ENCODE data around the gene CREM.

CREM gene

DNA sequence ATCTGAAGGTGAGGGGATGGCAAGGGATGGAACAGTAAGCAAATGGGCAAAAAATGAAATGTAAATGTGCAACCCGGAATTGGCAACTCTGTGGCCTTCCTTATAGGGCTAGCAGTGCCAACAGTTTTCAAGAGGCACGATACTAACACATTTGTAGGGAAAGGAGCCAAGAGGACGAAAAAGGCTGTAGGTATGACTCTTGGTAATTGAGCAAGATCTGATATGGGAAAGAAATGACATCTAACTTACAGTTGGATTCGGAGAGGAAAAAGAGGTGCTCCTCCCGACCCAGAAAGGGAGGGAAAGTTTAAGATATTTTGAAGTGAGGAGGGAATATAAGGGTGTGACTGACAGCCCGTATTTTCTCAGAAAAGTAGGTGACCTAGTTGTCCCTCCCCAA, 2.1 kb upstream of the CREM start:
- H3K4me3 ChIP-seq (ENCODE audit: low read length): no peak overlapping the region
- DNase-seq (ENCODE audit: low read depth): no peak
- TF ChIP-seq, protein P1, sequence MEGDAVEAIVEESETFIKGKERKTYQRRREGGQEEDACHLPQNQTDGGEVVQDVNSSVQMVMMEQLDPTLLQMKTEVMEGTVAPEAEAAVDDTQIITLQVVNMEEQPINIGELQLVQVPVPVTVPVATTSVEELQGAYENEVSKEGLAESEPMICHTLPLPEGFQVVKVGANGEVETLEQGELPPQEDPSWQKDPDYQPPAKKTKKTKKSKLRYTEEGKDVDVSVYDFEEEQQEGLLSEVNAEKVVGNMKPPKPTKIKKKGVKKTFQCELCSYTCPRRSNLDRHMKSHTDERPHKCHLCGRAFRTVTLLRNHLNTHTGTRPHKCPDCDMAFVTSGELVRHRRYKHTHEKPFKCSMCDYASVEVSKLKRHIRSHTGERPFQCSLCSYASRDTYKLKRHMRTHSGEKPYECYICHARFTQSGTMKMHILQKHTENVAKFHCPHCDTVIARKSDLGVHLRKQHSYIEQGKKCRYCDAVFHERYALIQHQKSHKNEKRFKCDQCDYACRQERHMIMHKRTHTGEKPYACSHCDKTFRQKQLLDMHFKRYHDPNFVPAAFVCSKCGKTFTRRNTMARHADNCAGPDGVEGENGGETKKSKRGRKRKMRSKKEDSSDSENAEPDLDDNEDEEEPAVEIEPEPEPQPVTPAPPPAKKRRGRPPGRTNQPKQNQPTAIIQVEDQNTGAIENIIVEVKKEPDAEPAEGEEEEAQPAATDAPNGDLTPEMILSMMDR (conservative IDR thresholded peaks at IDR 0.05; ENCODE audit: low read depth, low read length): no peak

DNA sequence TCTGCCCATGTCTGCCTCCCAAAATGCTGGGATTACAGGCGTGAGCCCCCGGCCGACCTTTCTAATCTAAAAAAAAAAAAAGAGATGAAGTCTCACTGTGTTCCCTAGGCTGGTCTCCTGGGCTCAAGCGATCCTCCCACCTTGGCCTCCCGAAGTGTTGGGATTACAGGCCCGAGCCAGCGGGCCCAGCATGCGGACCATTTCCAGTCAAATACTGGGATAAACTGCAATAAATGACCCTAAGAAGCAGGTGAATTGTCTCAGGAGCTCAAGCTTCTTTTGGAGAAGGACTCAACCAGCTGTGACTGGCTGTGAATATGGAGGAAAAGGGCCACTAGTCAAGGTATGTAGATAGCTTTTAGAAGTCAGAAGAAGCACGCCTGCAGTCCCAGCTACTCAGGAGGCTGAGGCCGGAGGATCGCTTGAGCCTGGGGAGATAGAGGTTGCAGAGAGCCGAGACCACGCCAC, 550 bp upstream of the CREM start:
- TF ChIP-seq, protein P1 (conservative IDR thresholded peaks at IDR 0.05; ENCODE audit: low read depth, low read length): no peak

DNA sequence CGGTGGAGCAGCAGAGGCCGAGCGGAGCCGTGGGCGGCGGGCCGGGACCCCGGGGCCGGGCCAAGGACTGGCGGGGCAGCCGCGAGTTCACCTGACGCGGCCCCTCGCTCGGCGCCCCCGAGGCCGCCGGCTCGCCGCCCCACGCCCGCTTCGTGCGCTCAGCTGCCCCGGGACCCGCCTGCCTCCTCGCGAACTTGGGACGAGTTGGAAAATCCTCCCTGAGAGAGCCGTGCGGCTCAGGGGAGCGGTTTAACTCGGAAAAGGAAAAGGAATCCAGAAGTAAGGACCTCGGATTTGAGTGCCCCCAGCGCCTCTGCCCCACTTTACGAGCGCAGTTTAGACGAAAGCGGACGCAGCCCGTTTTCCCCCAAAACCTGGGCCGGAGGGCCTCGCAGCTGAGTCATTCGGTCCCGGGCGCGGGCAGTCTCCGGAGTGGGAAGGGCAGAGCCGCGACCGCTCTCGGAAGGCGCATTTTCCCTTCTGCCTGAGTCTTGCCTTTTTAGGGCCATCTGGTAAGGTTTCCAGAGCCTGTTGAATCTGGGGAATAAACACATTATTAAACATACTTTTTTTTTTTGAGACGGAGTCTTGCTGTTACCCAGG, 744 bp downstream of the CREM start:
- H3K4me3 ChIP-seq (ENCODE audit: low read length): peak overlapping the region; percentile 89
- no peak for DNase-seq (ENCODE audit: low read depth)
- TF ChIP-seq, protein P1 (conservative IDR thresholded peaks at IDR 0.05; ENCODE audit: low read depth, low read length): no peak

More for the DNA sequence above, 550 bp upstream of the CREM start:
- peak overlapping the region; percentile 54 for H3K4me3 ChIP-seq (ENCODE audit: low read length)
- no peak for DNase-seq (ENCODE audit: low read depth)

DNA sequence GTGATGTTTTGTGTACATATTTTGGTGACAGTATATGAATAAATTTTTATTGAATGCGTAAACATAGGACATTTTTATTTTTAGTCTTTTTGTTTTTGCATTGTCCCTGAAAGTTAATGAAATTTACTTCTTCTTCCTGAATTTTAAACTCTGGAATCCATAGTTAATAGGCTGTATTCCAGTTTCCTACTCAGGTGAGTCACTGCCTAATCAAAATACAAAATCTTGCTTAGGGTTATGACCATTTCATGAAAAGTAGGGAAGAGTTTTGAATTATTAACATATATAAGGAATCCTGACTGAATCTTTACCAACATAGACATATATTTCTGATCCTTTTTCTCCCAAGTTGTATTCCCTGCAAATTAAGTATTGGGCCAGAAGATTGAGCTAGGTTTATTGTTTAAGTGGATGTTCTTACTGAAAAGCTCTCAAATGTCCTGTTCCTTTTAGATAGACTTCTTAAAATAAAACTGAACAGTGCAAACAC, 2.6 kb downstream of the CREM start:
- TF ChIP-seq, protein P1 (conservative IDR thresholded peaks at IDR 0.05; ENCODE audit: low read depth, low read length): no peak
- no peak overlapping the region for H3K4me3 ChIP-seq (ENCODE audit: low read length)
- no peak for DNase-seq (ENCODE audit: low read depth)

DNA sequence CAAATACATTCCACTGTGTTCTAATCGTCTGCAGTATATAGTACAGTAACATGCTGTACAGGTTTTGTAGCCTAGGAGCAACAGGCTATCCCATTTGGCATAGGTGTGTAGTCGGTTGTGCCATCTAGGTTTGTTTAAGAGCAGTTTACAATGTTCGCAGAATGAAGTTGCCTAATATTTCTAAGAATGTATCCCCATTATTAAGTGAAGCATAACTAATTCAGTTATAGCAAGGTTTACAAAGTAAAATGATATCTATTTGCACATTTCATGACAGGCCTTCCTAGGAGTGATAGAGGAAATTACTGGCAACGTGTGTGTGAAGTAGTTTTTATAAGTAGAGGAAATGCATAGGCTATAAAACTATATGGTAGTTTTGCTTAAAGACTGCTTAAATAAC, 4.0 kb downstream of the CREM start:
- H3K4me3 ChIP-seq (ENCODE audit: low read length): no peak overlapping the region
- DNase-seq (ENCODE audit: low read depth): no peak
- TF ChIP-seq, protein P1 (conservative IDR thresholded peaks at IDR 0.05; ENCODE audit: low read depth, low read length): no peak

DNA sequence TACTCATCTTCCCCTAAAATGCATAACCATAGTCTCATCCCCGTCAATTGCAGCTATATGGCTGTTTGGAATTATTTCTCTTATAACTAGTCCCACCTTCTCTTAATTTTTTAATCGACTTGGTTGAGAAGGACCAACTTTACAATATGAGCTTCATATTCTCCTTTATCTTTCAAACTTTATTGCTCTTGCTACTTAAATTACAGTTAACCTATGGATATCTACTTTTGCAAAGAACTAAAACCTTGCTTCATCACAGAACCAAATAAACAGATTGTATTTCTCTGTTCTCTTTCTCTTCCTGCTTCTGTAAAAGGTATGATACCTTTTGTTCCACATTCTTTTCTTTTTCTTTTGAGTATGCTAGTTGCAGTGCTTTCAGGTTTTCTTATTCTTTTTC, 6.1 kb downstream of the CREM start:
- no peak for DNase-seq (ENCODE audit: low read depth)
- TF ChIP-seq, protein P1 (conservative IDR thresholded peaks at IDR 0.05; ENCODE audit: low read depth, low read length): no peak
- no peak overlapping the region for H3K4me3 ChIP-seq (ENCODE audit: low read length)

DNA sequence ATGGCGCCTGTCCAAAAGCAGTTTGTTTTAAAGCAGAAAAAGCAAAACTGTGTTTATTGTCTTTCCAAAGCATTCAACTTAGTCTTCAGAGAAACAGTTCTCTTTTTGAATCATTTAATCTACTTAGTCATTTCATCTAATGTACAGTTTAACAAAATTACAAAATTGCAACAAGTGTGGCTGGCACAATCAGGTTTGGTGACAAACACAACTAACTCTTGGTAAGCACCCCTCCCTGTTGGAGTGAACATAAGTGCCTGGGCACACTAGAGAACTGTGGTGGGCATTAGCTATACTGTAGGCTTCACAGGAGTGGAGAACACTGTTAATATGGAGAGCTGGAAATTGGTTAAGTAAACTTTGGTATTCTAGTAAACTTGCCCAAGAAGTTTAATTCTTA, 6.9 kb downstream of the CREM start:
- H3K4me3 ChIP-seq (ENCODE audit: low read length): no peak overlapping the region
- no peak for DNase-seq (ENCODE audit: low read depth)
- TF ChIP-seq, protein P1 (conservative IDR thresholded peaks at IDR 0.05; ENCODE audit: low read depth, low read length): no peak

Measured in retinal pigment epithelial cell (primary cell).